ENCODE measurements around the gene GSTM4.

Gene GSTM4

DNA sequence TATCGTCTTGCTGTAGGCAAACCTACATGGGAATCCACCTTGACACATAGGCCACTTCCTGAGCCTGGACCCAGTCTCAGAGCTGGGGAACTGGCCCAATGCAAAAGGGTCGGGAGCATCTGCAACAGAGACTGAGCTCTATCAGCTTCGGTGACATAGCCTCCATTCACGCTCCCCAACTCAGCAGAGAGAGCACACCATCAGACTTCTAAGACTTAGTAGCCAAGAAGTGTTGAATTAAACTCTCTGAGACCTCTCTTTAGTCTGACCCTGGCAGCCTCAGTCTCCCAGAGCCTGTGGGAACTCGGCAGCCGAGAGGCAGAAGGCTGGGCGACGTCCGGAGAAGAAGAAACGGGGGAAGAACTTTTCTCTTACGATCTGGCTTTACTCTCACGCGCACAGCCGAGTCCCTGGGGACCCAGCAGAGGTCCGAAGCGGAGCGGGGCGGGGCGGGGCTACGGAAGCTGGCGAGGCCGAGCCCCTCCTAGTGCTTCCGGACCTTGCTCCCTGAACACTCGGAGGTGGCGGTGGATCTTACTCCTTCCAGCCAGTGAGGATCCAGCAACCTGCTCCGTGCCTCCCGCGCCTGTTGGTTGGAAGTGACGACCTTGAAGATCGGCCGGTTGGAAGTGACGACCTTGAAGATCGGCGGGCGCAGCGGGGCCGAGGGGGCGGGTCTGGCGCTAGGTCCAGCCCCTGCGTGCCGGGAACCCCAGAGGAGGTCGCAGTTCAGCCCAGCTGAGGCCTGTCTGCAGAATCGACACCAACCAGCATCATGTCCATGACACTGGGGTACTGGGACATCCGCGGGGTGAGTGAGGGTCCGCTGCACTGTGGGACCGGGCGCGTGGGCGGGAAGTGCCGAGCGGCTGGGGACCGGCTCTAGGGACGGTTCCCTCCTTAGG, at the start of gene GSTM4:
Gene GSTM4, plus strand, starts transcription at position 485 of the 905 bp plus-strand sequence. Its CDS starts 291 bp downstream, at position 776.
- DNase-seq (ENCODE audit: low read depth in 2 of 2): peak; percentile 31 to 72

DNA sequence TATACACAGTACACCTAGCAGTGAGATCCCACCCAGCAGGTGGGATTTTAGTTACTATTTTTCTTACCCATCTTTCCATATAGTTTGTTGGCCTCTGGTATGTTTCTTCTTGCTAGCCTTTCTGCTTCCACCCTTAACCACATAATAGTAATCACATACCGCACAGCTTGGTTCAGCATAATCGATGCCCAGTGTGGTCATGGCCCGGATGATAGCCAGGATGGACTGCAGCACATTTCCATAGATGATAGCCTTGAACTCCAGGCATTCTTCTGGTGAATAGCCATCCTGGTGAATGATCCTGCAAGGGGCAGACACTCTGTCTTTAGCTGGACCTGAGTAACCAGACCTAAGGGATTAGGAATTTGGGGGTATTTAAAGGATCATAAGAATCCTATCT, 46.0 kb upstream of the GSTM4 start:
- no peak for DNase-seq (ENCODE audit: low read depth in 2 of 2)

DNA sequence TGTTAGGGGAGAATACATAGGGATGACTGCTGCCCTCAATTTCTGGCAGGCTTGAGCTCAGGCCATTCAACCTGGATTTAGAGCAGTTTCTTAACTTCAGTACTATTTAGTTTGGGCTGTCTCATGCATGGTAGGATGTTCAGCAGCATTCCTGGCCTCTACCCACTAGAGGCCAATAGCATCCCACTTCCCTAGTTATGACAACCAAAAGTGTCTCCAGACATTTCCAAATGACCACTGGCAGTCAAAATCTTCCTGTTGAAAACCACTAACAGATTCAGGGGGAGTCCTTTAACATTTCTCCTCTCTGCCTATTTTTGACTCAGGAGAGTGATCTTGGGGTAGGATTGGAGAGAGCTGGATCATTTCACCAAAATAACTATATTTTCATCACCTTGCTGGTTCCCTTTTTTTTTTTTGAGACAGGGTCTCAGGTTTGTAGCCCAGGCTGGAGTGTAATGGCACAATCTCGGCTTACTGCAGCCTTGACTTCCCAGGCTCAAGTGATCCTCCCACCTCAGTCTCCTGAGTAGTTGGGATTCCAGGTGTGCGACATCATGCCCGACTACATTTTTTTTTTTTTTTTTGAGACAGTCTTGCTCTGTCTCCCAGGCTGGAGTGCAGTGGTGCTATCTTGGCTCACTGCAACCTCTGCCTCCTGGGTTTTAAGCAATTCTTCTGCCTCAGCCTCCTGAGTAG, 45.1 kb upstream of the GSTM4 start:
- DNase-seq (ENCODE audit: low read depth in 2 of 2): no peak

DNA sequence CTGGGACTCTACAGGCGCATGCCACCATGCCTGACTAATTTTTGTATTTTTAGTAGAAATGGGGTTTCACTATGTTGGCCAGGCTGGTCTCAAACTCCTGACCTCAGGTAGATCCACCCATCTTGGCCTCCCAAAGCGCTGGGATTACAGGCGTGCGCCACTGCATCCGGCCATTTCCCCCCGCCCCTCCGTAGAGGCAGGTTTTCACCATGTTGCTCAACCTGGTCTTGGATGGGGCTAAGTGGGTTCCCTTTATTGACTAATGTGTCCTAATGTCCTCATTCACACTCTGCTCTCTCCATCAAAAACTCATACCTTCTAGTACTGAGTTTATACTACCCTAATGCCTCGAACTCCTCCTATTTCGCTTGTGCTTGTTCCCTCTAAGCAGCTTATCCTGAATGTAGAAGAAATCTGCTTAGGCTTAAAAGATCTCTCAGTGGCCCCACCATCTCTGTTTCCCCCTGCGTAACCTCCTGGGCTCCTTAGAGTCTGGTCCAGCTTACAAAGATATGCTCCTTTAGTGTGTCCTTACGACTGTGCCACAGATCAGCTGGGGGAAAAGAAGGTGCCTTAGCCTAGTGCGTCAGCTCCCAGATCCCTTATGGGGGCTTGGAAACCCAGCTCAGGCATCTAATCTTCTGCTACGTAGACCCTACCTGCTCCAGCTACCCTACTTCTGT, 44.5 kb upstream of the GSTM4 start:
- no peak for DNase-seq (ENCODE audit: low read depth in 2 of 2)

DNA sequence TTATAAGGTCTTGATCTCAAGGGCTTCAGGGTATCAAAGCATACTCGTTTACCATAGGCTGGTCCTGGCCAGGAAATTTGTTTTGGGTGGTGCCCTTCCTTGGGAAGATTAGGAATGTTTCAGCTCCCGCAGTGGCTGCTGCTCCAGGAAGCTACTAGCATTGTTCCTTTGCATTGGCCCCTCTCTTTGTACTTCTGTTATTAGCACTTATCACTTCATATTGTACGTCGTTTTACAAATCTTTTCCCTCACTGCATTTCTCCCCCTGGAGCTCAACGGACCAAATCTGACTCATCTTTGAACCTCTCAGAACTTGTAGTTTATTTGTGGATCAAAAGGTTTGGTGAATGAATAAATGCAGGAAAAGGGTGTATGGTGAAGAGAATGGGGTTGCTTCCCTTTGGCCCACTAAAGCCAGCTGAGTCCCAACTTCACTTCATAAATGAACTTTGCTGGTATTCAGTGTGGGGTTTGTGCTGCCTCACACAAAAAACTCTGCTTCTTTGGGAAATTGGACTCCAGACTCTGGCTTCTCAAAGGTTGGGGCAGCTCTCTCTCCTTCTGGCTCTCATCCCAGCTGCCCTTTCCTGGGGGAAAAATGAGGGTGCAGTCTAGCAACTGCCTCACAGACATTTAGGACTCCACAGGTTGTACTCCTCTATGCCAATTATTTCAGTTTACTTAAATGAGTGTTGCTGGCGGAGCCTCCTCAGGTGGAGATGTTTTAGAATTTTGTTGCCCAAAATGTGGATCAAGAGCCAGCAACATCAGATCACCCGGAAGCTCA, 42.3 kb upstream of the GSTM4 start:
- DNase-seq (ENCODE audit: low read depth in 2 of 2): no peak

DNA sequence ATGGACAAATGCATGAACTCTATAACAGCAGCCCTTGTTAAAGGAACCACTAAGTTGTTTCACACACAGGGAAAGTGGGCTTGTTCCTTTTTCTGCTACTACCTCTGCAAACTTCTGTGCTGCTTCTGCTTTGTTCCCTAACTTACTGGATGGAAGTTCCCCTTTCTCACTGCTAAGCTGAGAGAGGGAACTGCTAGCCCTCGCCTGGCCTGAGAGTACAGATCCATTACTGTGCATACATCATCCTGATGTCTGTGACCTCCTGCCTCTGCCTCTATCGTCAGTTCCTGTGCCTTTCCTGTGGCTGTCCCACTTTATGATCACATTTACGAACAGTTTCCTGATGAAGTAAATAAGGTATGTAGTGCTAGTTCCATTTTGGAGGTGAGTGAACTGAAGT, 40.0 kb upstream of the GSTM4 start:
- DNase-seq (ENCODE audit: low read depth in 2 of 2): no peak

DNA sequence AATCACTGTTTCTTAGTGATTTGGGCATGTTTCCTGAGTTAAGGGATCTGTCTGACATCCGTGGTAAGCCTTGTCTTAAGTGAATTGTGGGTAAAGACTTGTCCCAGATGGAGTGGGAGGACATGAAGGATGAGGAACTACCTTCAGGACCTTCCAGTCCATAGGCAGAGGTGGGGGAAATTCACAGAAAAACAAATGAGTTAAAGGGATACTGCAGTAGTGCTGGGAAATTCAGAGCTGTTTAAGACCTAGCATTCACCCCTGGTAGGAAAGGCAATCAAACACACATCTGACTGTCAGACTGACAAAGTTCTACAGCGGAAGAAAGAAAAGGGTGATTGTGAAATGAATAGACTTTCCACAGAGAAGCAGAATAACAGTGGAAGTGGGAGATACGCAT, 39.5 kb upstream of the GSTM4 start:
- DNase-seq (ENCODE audit: low read depth in 2 of 2): no peak

DNA sequence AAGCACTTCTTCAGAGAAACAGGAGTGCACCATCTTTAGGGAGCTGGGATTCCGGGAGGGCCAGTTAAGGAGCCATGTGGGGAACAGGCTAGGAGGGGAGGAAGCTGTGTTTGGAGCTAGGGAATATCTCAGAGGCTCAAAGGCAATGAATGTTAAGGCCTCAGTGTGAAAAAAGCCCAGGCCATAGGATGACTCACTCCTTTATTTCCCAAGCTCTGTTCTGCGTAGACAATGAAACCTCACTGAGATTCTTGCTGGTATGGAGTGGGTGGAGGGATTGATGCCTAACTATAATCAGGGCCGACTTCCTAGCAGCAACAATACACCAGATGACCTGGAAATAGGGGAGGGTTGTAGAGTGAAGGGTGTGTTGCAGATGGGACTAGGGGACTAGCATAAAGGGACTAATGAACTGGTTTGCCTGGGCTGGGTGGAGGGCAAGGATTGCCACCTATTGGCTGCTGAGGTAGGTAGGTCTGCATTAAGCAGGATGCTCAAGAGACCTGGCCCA, 38.6 kb upstream of the GSTM4 start:
- DNase-seq (ENCODE audit: low read depth in 2 of 2): no peak

DNA sequence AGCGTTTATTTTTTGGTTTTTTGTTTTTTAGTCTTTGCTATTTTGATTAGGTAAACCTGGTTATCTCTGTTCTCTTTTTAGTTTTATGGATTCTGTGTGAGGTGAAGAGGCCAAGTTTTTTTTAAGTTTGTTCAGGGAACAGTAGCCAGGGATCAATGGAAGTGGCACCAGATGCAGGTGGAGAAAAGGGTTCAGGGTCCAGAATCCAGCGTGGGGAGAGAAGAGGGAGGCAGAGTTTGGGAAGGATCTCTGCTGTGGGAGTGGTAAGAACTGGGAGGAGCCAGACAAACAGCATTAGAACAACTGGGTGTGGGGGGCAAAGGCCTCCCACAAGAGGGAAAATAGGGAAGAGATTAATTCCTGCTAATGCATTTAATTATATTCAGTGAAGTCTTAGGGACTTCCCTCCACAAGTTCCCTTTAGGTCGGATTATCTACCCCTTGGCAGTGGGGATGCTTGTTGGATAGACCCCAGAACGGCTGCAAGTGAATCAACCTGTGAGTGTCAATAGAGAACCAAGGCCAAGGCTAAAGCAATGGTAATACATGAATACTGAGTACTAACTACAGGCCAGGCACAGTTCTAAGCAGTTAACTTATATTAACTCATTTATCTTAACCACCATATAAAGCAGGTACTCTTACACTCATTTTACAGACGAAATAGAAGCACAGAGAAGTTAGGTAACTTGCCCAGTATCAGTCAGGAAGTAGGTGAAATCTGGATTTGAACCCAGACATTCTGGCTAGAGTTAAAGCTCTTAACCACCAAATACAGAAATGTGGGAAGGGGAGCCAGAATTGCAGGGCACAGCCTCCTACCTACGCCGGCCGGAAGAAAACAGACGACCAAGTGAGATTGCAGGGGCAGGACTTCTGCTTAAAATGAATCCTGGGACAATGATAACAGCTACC, 37.0 kb upstream of the GSTM4 start:
- DNase-seq (ENCODE audit: low read depth in 2 of 2): no peak

DNA sequence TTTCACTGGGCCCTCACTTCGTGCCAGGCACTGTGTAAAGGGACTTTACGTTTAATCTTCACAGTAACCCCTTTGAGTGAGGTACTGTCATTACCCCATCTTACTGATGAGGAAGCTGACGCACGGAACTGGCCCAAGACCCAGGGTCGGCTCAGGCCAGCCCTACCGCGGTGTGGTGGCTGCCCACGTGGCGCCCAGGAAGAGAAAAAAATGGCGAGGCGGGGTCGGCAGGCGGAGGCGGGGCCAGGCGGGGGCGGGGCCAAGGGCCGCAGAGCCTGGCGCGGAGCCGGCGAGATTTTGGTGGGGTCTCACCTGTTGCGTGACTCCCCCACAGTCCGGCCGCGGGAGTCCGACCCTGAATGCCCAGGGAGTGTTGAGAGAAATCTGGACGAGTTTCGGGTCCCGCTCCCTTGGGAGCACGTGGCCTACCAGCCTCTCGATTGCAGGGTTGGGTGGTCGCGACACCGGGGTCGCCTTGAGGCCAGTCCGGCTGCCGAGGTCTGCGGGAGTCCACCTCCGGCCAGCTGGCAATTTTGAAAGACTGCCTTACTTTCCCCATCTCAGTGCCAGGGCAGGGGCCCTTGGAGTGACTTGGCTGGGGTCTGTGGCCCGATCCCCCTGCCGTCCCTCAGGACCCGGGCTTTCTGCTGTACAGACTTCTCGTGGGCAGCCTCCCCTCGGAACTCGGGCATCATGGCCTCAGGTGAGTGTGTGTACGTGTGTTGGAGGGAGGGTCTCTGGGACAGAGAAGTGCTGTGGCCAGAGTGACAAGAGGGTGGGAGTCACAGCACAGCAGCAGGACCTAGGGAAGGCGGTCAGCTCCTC, 36.1 kb upstream of the GSTM4 start, which contains the start of the genes AMPD2 and GNAT2:
Gene AMPD2, plus strand, starts transcription at position 262 of the 825 bp plus-strand sequence. CDS start 1,339 bp downstream, outside the sequence.
Gene GNAT2, minus strand, starts transcription at position 41 of the 825 bp plus-strand sequence. CDS start 6,746 bp downstream, outside the sequence.
- peak; percentile 55 to 66 for DNase-seq (ENCODE audit: low read depth in 2 of 2)

DNA sequence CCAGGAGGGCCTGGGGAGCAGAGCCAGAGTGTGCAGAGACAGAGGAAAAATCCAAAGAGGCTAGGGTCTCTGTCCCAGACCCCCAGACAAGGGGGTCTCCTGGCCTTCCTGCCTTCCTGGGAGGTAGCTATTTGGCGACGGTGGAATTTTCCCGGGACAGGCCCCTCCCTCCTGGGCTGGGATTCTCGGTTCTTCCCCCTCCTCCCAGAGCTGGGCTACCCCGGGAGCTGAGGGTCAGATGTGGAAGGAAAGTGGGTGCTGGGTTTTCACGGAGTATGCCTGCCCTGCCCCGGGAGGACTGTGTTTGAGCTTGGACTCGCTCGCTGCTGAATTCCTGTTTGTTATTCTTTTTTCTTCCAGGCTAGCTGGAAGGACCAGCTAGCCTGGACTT, 35.5 kb upstream of the GSTM4 start:
- DNase-seq (ENCODE audit: low read depth in 2 of 2): no peak

DNA sequence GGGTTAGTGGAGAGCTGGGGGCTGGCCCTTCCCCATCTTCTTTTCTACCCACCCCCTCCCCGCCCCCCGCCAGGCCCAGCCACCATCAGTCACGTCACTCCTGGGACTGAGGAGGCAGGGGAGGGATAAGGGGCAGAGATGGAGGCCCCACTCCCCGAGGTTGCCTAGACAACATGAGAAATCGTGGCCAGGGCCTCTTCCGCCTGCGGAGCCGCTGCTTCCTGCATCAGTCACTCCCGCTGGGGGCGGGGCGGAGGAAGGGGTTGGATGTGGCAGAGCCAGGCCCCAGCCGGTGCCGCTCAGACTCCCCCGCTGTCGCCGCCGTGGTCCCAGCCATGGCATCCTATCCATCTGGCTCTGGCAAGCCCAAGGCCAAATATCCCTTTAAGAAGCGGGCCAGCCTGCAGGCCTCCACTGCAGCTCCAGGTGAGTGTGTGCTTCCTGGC, 35.0 kb upstream of the GSTM4 start:
- DNase-seq (ENCODE audit: low read depth in 2 of 2): peak; percentile 86 to 97

DNA sequence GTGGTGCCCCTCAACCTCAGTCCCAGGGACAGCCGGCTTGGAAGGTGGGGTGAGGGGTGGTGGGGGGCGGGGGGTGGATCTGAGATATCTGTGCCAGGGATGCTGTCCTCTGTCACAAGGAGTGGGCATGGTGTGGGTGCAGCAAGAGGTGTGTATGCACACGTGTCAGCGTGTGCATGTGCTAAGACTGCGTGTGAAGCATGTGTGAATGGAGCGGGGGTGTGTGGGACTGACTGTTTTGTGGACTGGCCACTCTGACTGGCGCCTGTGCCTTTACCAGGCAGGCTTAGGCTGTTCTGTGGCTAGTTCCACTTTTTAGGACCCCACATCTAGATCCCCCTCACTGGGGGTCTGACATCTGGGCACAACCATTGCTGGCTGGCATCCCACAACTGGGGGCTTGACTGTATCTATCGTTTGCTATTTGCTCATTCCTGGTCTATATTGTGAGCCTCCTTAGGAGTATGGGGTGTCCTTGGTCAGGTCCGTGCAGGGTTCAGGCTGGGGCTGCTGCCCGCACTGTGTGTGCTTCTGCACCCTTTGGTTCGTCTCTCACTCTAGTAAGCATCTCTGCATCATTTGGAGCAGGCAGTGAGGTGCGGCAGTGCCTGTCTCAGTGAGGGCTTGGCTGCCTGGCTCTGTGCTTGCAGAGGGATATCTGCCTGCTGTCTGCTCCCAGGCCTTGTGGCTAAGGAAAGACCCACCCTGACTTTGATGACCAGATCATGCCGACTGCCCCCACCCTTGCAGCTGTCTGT, 34.3 kb upstream of the GSTM4 start:
- no peak for DNase-seq (ENCODE audit: low read depth in 2 of 2)

DNA sequence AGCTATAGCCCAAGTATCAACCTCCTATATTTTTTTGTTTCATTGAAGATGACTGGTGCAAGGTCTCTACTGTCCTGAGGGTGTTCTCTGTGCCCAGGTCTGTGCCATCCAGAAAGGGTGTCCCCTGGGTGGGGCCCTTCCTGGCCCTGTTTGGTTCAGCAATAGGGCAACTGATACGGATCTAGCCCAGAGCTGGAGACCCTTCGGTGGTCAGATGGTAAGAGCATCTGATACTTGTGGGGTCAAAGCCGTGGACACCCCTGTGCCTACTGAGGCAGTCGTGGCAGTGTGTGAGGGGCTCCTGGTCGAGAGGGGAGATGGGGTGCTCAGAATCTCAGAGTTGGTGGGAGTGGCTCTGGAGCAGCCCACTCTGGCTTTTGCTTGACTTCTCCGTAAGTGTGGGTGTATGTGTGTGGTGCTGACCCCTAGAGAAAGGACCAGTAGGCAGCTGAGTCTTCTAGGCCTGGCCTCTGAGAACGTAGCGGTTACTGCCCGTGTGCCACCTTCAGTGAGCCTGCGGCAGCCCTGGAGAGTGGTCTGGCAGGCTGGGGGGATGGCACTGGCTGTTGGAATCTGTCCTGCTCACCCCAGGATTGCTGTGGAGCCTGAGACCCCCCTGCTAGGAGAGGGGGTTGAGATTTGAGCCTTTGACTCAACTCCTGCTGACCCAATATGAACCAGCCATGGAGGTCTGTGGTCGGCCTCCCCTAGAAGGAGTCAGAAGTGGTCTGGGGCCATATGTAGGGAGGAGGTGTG, 33.6 kb upstream of the GSTM4 start:
- no peak for DNase-seq (ENCODE audit: low read depth in 2 of 2)

DNA sequence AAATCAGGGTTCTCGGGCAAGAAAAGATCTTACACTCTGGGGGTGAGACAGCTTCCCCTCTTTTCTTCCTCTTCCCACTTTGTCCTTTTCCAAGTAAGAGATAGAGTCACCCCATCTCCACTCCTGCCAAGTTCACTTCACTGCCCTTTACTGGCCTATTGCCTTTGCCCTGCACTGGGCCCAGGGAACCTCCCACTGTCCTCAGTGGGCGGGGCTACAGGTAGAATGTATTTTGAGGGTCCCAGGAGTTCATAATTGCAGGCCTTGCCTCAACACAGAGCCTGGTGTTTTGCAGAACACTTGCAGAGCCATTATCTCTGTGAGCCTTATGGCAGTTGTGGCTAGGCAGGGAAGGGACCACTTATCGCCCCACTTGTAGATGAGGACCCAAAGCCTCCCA, 33.0 kb upstream of the GSTM4 start:
- no peak for DNase-seq (ENCODE audit: low read depth in 2 of 2)

DNA sequence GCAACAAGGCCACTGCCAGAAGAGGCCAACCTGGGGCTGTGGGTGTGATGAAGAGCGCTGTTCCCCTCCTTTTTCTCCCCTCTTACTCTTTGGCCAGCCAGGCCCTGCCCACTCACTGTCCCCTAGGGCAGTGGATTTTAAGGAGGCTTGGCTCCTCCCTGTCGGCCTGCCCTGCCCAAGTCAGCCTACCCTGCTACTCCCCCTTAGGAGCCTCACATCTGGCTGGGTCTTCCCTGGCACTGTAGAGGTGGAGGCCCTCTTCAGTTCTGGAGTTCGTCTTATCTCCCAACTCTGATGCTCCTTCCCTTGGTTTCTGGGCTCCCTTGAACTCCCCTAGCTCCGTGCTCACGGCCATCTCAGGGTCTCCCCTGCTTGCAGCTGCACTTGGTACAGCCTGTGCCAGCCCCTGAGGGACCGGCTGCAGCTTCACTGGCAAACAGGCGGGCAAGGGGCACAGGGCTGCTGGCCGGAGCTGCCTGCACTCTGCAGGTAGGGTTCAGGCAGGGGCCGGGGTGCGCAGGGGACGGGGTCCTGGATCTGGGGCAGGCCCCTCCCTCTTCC, 32.2 kb upstream of the GSTM4 start:
- no peak for DNase-seq (ENCODE audit: low read depth in 2 of 2)
